Stimulated activated naive CD4-positive, alpha-beta T cell treated with Interleukin-2 at 50 U/mL for 16 hours (primary cell): Measurements from ENCODE around the gene IGSF9.
A peak's percentile ranks its signal among the peaks of the same experiment; 100 is the strongest.

Experiments used
- DNase-seq: peaks from one replicate; lab custom pipeline; 2025; lab: John Stamatoyannopoulos, UW

IGSF9 gene

DNA sequence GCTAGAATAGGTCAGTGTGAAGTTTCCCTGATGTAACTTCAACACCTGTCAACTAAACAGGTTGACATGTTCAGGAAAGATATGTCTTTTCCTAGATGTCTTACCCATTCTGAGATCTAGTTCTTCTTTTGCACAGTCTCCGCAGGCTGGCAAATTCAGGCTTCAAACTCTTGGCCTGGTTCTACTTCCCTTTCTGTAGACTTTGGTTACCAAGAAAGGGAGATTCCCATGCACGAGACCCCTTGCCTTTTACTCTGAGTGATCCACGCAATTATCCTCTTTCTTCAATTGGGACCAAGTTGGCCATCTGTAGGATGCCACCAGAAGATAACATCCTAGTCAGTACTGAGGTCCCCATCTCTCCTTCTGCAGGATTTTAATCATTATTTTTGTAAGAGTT lies 47.5 kb downstream of the IGSF9 start:
- DNase-seq: no peak

DNA sequence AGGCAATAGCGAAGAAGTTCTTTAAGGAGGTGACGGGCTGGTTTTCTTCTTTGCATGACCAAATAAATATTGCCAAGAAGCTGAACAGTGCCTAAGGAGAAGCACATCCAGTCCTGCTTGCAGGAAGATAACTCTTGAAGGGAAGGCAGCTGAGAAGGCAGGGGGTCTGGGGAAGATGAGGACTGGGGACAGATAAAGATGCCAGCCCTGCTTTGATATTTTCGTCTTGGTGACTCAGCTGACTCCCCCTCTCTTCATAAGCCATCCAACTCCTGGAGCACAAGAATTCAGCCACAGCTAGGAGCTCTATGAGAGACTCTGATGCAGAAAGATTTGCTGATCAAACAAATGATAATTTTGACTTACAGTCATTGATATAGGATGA lies 48.9 kb downstream of the IGSF9 start:
- no peak for DNase-seq

DNA sequence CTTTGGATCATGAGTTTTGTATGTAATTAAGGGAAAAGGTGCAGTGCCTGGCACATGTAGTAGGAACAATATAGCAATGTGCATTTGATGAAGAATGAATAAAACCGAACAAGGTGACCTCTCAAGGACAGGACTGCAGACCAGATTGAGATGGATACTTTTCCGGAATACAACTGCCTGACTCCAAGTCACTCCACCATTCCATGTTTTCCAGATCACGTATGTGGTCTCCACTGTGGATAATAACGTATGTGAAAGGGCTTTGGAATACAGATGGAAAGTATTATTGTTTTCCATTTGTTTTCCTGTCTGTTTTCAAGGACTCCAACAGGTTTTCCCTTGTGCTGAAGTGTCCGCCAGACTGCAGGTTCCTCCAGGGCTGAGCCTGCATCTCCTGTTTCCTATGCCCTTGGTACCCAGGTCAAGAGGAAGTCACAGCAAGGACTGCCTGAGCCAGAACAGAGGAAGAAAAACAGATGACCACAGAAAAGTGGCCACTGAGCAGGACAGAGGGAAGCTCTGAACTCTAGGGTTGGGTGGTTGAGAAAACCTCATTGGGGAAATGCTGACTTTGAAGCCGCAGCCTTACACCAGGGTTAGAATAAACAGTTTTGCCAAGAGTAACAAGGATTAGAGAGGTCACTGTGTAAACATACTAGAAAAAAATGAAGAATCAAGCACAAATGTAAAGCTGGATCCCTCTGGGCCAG lies 49.4 kb downstream of the IGSF9 start:
- DNase-seq: no peak

DNA sequence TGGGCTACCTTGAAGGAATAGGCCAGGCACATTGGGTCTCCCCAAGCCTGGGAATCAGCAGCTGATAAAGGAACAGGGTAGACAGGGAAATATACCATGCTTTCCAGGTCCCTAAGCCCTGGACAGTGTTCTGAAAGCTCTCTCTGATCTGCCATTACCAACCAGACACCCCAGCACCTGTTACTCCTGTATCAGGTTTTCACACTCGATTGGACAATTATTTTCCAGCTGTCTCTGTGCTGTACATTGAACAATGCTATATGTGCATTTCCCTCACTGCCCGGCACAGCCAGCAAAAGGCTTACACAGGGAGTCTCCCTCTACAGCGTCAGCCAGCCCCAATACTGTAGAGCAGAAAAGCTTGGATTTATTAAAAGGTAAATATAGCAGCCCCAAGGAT lies 50.1 kb downstream of the IGSF9 start:
- no peak for DNase-seq

DNA sequence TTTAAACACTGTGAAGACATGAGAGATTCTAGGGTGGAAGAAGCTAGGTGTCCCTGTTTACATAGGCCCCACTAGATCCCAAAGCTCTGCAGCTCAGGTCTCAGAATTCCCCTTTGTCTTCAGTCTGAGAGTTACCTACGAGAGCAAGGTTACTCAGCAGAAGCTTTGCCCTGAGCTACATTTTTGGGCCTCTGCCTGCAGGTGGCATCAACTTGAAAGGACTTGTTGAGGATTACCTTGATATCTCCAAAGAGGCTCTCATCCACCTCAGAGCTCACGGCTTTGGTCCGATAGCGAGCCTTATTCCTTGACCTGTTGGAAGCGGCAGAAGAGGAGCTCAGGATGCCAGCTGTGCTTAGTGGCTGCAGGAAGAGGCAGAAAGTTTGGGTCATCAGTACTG lies 52.5 kb downstream of the IGSF9 start:
- no peak for DNase-seq

DNA sequence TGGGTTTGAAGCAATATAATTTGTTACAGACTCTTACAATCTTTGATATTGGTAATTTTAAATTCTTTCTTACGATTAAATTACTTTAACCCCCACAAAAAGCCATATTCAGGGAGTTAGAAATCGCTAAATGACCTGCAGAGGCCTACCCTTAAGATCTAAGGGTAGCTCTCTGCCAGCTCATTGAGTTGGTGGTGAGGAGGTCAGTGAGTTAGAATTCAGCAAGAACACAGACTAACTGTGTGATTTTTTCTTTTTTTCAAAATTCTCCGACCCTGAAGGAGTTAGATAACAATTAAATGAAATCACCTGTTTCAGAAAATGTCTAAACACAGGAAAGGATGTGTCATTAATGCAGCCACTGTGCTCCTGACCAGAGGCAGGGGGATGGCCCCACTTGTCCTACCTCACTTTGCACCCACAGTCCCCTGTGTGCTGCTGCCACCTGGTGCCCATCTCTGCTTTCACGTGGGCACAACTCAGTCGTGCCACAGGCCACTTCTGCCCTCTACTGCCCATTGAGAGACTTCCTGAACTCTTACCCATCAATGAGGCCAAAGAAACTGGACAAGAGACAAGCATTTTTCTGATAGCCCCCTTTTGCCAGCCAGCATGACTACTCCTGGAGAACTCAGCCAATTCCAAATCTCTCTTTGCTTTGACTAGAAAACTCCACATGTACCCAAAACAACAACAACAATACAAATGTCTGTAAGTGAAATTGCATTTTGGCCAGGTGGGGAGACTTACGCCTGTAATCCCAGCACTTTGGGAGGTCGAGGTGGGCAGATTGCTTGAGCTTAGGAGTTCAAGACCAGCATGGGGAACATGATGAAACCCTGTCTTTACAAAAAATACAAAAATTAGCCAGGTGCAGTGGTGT lies 53.9 kb downstream of the IGSF9 start:
- DNase-seq: peak; percentile 62

DNA sequence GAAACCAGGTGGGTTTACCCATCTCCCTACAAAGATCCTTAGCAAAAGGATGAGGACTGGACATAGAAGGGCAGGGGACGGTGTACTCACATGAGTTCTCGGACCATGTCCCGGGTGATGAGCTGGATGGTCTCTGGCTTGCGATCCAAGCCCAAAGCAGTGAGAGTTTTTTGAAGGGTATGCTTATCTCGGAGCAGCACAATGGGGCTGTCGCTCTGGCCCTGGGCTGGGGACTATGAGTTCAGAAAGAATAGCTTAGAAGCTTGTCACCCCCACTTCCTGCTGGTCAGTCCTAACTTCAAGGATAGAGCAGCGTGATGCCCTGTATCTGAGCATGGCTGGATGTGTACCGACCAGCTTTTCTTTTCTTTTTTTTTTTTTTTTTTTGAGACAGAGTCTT lies 55.0 kb downstream of the IGSF9 start:
- no peak for DNase-seq

DNA sequence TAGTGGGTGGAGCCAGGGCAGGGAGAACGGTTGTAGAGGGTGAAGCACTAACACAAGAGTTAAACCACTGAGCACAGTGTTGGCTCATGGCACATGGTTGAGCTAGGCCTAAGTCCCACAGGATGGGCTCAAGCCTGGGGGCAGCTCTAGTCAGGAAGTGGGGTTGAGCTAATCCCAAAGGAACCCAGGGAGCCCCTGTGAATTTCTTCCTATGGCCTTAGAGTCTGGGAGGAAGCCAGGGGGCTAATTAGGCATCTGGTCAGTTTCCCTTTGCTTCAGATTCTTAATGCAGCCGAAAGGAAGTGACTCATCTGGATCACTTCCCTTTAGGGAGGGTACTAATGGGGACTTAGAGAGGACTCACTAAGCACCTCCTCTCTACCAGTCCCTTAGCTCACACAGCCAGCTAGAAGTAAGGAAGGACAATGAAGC lies 55.6 kb downstream of the IGSF9 start:
- no peak for DNase-seq

DNA sequence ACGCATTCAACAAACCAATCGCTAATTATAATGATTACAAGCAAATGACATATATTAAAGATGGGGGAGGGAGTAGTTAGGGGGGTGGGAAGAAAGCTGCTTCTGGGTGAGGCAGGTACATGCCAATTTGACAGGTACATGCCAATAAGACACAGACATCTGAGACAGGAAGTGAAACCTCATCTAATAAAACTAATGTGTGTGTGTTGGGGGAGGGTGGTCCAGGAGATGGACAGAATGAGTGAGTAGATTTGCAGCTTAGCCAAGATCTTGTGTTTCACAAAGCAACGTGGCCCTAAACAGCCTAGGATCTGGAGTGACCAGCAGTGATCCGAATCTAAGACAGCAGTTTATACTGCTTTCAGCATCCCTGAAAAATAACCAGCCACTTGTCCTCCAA lies 56.2 kb downstream of the IGSF9 start:
- no peak for DNase-seq

DNA sequence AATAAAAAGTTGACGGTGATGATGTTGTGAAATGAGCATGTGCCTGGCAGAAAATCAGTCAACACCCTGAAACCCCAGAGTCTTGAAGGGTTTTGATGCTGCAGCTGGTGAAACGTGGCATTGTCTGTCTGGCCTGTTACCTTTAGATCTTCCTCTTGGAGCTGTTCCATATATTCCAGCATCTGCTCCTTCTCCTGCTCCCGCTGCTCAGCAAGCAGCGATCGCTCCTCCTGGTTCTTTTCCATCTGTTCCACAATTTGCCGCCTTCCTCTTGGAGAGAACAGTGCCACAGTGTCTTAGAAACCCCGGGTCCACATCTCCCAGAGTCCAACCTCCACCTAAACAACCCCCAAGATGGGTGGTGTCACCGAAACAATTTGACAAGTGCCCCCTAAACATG lies 61.1 kb downstream of the IGSF9 start:
- DNase-seq: no peak

DNA sequence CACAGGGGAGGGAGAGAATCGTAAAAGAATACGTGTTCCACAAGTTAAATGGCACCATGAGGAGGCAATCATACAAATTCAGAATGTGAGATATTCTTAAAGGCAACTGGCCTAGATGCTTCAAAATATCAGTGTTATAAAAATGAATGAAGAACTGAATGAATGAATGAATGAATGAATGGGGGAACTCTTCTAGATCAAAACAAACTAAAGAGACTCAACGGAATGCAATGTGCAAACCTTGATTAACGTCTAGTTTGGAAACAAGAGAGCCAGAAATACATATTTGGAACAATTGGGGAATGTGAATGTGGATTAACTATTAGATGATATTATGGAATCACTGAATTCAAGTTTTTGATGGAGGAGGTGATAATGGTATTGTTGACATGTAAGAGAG lies 62.3 kb downstream of the IGSF9 start:
- DNase-seq: no peak

DNA sequence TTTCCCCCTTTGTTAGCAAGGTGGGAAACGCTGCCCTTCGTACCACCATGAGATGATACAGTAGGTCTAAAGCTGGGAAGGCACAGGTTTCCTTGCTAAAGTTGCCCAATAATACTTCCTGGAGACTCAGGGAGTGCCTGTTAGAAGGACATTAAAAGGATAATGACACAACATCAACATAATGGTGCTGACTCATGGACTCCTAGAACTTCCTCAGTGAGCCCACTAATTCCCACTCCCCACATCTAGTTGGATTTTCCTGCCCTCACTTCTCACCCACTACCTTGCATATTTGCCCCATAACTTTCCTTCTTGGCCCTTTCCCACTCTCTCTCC lies 62.9 kb downstream of the IGSF9 start:
- DNase-seq: no peak

DNA sequence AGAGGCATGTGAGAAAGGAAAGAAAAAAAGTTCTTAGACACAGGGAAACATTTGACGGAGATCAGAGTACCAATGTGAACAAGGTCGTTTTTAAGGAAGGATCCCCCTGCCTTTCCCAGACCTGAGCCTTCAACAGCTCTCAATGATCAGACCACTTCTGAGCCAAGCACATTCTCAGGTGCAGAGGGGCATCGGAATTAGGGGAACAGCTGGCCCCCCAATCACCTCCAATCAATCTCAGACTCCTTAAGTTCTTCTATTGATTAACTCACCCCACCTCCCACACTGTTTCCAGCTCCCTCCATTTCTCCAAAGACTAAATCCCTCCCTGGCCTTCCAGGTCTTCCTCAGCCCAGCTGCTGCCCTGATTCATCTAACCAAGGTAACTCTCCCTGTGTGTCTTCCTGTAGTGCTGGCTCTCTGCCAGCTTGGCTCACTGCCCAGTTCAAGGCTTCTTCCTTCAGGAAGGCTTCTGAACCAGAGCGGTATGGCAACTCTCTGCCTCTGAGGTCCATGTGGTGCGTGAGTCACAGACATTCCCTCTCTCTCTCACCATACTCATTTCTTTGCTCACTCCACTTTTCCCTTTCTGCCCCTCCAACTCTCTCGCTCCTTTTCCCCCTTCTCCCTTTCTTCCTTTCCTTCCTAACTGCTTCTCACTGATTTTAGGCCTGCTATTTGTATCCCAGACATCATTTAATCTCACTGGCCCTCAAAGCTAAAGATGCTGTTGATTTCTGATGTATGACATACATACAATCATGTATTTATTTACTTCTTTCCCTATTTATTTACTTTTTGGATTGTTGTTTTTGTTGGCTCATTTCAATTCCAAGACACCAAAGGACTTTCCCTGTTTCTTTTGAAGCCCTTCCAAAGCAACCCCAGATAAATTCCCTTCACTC lies 63.5 kb downstream of the IGSF9 start:
- peak; percentile 9 for DNase-seq

DNA sequence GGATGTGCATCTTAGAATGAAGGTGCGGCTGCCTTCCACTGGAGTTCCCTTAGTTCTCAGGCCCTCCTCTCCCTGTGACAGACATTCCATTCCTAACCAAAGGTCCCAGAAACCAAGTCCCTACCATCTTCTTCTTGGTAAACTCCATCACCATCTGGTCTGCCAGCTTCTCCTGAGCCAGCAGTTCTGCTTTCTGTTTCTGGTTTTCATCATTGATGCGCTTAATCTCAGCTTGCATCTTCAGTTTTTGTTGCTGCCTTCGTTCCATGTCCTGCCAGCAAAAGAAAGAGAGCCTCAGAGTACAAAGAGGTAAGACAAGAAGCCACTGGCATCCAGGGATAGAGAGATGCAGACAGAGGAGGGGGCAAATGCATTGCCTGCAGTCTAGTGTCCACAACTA lies 65.0 kb downstream of the IGSF9 start:
- DNase-seq: no peak

DNA sequence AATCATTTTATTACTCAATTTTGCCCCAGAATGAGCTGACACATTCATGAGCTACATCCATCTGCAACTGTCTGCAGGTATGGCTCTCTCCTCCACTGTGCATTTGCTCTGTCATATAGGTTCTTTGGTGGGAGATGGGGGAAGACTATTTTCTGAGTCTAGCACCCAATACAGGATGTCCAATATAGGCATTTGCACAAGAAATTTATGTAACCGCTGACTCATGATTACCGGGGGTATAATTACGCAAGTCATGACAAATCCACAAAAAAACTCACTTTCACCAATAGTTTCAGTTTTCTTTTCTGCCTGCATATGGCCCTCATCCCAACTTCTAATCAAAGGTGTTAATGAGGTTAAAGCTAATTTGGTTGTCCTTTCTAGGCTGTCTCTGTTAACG lies 65.4 kb downstream of the IGSF9 start:
- no peak for DNase-seq

DNA sequence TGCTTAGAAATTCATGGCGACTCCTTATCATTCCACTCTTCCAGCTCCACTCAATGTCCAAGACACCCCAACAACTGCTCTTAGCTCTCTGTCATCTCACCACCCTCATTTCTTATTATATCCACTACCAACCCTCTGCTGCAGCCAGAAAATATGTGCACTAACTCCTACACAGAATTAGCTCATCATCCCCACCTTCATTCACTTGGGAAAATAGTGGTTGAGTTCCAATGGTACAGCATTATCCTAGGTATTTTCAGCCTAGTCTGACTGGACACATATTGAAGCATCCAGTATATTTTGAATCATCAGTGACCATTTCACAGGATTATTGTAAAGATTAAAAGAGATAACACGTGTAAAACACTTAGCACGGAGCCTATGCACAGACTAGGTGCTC lies 66.3 kb downstream of the IGSF9 start:
- no peak for DNase-seq

DNA sequence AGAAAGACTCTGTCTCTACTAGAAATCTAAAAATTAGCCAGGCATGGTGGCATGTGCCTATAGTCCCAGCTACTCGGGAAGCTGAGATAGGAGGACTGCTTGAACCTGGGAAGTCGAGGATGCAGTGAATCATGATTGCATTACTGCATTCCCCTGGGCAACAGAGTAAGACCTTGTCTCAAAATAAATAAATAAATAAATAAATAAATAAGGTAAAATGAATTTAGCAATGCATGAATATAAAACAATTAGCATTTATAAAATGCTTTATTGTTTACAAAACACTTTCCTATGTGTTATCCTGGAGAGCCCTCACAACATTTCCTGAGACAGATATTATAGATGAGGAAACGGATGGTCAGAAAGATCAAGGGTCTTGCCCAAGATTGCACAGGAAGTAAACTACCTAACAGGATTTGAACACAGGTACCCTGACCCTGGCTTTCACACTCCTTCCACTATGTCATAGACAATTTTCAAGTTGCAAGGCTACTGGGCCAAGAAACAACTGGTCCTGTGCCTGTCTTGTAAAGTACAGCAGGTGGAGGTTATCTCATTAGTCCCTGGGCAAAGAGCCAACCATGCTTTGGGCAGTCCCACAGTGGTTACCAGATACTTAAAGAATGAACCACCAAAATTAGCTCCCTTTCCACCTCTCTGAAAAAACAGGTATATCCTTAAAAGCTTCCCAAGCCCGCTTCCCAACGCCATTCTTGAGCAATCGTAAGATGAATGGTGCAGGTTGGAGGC lies 67.5 kb downstream of the IGSF9 start:
- DNase-seq: no peak
